ENCODE measurements around the gene DGKD.
A peak's percentile ranks its signal among the peaks of the same experiment; 100 is the strongest.

DGKD gene

DNA sequence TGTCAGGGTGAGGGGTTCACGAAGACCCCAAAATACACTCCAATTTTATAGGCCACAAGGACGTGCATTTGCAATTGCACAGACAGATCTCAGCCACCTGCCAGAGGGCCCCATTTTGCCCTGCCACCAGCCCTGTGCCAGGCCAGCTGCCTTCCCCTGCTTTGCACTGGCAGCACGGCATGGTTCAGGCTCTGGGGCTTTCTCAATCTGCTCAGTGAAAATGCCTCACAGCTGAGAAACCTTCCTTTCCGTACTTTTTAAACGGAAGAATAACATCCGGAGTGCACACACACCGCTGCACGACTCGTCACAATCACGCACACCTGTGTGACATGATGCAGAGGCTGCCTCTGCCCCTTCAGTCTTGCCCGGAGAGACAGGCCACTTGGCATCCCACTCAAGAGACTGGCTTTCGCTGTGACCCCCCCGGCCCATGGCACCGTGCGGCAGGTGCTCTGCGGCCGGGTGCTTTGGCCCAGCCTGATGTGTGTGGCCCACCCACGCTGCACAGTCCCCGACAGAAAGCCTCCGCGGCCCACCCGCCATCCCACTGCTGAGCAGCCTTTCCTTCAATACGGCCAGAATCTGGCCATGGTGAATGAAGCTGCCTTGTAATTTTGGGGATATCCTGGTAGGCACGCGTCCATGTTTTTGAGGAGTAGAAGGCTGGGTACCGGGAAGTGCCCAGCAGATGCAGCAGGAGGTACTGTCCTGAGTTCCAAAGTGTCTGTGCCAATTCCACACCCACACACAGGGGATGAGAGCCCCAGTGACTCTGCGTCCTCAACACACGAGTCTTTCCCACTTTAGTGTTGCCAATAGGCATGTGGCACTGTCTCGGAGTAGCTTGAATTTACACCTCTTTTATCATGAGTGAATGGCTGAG is 123.5 kb downstream of the DGKD start:
- H3K36me3 ChIP-seq (replicated peaks), result peaks cover 2% of the 10 kb centered on the region
- in situ Hi-C loops (cut with HindIII; ENCODE audit: low pct_ligation_motif_present, low sequenced_read_pairs), result no loop called here
- no peak for DNase-seq
- no peaks in the 10 kb centered on the region for H3K27me3 ChIP-seq (replicated peaks)
- TF ChIP-seq, protein P1, sequence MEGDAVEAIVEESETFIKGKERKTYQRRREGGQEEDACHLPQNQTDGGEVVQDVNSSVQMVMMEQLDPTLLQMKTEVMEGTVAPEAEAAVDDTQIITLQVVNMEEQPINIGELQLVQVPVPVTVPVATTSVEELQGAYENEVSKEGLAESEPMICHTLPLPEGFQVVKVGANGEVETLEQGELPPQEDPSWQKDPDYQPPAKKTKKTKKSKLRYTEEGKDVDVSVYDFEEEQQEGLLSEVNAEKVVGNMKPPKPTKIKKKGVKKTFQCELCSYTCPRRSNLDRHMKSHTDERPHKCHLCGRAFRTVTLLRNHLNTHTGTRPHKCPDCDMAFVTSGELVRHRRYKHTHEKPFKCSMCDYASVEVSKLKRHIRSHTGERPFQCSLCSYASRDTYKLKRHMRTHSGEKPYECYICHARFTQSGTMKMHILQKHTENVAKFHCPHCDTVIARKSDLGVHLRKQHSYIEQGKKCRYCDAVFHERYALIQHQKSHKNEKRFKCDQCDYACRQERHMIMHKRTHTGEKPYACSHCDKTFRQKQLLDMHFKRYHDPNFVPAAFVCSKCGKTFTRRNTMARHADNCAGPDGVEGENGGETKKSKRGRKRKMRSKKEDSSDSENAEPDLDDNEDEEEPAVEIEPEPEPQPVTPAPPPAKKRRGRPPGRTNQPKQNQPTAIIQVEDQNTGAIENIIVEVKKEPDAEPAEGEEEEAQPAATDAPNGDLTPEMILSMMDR (IDR thresholded peaks at IDR 0.05; ENCODE audit: low read depth, low read length, missing control alignments), result no peak
- H3K4me3 ChIP-seq (ENCODE audit: low read depth, low read length), result no peak overlapping the region
- H3K27ac ChIP-seq, result no peak overlapping the region

DNA sequence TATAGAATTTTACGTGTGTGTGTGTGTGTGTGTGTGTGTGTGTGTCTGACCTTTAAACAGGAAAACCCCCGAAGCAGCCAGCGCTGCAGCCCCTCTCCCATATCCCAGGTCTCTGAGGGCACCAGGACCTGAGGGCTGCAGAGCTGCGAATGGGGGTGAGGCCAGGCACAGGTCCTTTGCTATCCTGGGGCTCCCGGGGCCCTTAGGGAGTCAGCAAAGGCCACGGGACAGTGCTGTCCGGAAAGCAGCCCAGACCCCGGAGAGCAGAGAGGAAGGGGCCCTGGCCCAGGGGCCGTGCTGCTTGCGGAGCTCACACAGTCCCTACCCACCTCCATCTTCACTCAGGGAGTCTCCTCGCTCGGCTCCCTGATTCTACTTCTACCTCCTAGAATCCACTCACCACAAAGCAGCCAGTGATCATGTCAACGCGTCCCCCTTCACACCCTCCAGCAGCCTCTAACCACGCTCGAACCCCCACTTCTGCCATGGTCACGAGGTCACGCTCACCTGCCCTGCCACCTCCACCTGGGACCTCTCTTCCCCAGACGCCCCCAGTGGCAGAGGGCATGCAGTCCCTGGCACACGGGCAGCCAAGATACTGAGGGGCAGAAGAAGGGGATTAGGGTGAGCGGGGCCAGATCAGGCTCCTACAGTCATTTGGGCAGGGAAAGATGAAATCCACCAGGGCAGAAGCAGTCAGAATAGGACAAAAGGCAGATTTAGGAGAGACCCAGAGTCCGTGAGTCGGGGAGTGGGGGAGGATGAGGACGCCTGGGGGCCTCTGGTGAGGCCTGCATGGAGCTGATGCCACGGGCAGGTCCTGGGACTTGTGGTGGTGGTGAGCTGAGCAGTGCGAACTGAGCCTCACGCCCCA is 125.6 kb downstream of the DGKD start:
- in situ Hi-C loops (cut with HindIII; ENCODE audit: low pct_ligation_motif_present, low sequenced_read_pairs), result no loop called here
- H3K27ac ChIP-seq, result no peak overlapping the region
- TF ChIP-seq, protein P1 (IDR thresholded peaks at IDR 0.05; ENCODE audit: low read depth, low read length, missing control alignments), result no peak
- no peak overlapping the region for H3K4me3 ChIP-seq (ENCODE audit: low read depth, low read length)
- no peaks in the 10 kb centered on the region for H3K27me3 ChIP-seq (replicated peaks)
- peaks cover 6% of the 10 kb centered on the region for H3K36me3 ChIP-seq (replicated peaks)
- no peak for DNase-seq

DNA sequence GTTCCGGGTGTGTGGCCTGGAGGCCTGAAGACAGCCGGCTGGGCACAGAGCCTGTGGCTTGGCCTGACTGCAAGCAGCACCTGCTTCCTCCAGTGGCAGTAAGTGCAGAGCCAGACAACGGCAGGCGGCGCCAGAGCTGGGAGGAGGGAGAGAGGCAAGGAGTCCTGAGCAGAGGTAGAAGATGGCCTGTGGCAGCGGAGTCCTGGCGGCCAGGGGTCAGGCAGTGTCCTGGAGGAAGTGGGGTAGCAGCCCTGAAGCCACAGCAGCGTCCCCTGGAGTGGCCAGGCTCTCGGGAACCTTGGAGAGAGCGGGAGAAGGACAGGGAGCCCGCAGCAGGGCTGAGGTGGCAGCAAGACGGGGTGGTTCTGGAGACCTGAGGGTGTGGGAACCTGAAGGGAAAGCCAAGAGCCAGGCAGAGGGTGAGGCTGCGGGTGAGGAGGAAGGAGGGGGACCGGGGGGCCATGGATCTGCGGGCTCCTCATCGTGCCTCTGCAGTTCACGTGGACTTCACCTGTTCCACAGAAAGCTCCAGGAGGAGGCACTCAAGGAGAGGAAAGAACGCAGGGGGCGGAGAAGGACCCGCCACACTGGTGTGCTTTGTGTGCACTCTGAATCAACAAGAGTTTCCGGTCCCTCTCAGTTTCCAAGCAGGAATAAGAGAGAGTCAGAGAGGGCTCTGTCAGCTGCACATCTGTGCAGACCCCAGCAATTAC is 126.4 kb downstream of the DGKD start:
- in situ Hi-C loops (cut with HindIII; ENCODE audit: low pct_ligation_motif_present, low sequenced_read_pairs), result no loop called here
- no peaks in the 10 kb centered on the region for H3K27me3 ChIP-seq (replicated peaks)

DNA sequence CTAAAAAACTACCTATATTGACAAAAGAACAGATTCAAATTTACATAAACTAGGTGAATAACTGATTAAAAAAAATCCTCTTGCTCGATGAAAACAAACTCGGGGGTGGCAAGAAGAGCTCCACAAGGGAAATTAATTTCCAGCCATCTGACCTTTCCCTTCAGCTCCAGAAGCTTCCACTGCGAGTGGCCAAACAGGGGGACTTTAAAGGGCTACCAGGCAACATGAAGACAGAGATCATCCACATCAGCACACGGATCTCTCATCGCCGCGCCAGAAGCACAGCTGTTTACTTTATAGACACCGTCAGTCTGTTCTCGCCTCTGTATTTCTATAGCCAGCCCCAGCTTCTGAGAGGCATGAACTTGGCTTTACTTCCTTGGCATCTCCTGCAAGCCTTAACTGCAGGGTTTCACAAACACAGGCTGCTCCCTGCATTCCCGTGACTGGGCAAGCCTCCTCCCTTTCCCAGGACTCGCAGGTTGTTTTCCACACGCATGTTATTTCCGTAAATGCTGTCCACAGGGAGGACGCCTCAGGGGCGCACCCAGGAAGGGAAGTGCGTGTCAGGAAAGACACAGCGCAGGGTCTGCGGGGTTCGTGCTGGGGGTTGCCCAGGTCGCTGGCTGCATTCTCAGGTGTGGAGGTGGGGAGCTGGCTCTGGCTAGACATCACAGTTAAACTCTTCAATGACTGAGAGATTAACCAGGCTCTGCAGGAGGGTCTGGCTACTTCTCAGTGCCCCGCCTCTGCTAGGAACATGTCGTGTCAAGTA is 127.3 kb downstream of the DGKD start:
- Histone ChIP-seq H3K27ac (peak overlapping the region; percentile 4), H3K27me3 (replicated peaks) (no peaks in the 10 kb centered on the region), H3K36me3 (replicated peaks) (peaks cover 8% of the 10 kb centered on the region), H3K4me3 (ENCODE audit: low read depth, low read length) (no peak overlapping the region)
- in situ Hi-C loops (cut with HindIII; ENCODE audit: low pct_ligation_motif_present, low sequenced_read_pairs), result no loop called here
- DNase-seq, result no peak
- TF ChIP-seq, protein P1 (IDR thresholded peaks at IDR 0.05; ENCODE audit: low read depth, low read length, missing control alignments), result no peak

More for the DNA sequence above, 126.4 kb downstream of the DGKD start:
- DNase-seq, result no peak
- no peak overlapping the region for H3K4me3 ChIP-seq (ENCODE audit: low read depth, low read length)
- TF ChIP-seq, protein P1 (IDR thresholded peaks at IDR 0.05; ENCODE audit: low read depth, low read length, missing control alignments), result peak; percentile 40
- peaks cover 7% of the 10 kb centered on the region for H3K36me3 ChIP-seq (replicated peaks)
- H3K27ac ChIP-seq, result peak overlapping the region; percentile 4

DNA sequence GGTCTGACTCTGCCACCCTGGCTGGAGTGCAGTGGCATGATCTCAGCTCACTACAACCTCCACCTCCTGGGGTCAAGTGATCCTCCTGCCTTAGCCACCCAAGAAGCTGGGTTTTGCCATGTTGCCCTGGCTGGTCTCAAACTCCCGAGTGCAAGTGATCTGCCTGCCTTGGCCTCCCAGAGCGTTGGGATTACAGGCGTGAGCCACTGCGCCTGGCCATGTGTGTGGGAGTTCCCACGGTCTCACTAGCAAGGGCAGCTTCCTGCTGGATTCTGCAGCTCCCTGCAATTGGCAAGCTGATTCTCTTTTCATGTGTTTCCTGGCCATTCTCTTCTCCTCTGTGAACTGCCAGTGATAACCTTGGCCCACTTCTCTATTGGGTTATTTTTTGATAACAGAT is 128.3 kb downstream of the DGKD start:
- TF ChIP-seq, protein P1 (IDR thresholded peaks at IDR 0.05; ENCODE audit: low read depth, low read length, missing control alignments), result no peak
- DNase-seq, result no peak
- H3K36me3 ChIP-seq (replicated peaks), result peaks cover 8% of the 10 kb centered on the region
- no peak overlapping the region for H3K4me3 ChIP-seq (ENCODE audit: low read depth, low read length)
- H3K27ac ChIP-seq, result no peak overlapping the region
- in situ Hi-C loops (cut with HindIII; ENCODE audit: low pct_ligation_motif_present, low sequenced_read_pairs), result no loop called here
- no peaks in the 10 kb centered on the region for H3K27me3 ChIP-seq (replicated peaks)
